Uterus (tissue), 4 donors: Measurements from ENCODE around the gene RSAD1. TPM values are rescaled to one million over a fixed set of nuclear protein-coding genes. Genes with fewer than 3 reads are reported as not detected.

Experiments used
- DNase-seq, 2 donors: peaks; one replicate each; pipeline ENCODE4 v3.0.0-alpha.2; 2019 to 2020
- H3K27ac ChIP-seq, 2 donors: fragments of 200-600 bp; sonication (generic); 1 replicate in 1 of 2; 2 replicates in 1 of 2; pipeline ENCODE4 v1.5.1; 2016 to 2018
- H3K27me3 ChIP-seq, 2 donors: fragments of 200-600 bp; sonication (generic); one replicate each; pipeline ENCODE4 v1.5.1; 2018 to 2019; ENCODE audit warnings: control low read depth in 1 of 2
- H3K36me3 ChIP-seq, 2 donors: fragments of 200-600 bp; sonication (generic); one replicate each; pipeline ENCODE4 v1.5.1; 2019; ENCODE audit warnings: control low read depth in 1 of 2
- H3K4me1 ChIP-seq, 2 donors: fragments of 200-600 bp; sonication (generic); one replicate each; pipeline ENCODE4 v1.5.1; 2018 to 2019; ENCODE audit warnings: control low read depth in 1 of 2
- H3K4me3 ChIP-seq, 2 donors: fragments of 200-600 bp; sonication (generic); 1 replicate in 1 of 2; 2 replicates in 1 of 2; pipeline ENCODE4 v1.5.1; 2018 to 2019; ENCODE audit warnings: mild to moderate bottlenecking in 1 of 2
- H3K9me3 ChIP-seq, 2 donors: fragments of 200-600 bp; sonication (generic); one replicate each; pipeline ENCODE4 v1.5.1; 2019; ENCODE audit warnings: control low read depth in 1 of 2
- CTCF ChIP-seq, 4 experiments: fragments of 200-600 bp in 2 of 4; fragments of 450-650 bp in 2 of 4; sonication (generic) in 2 of 4; IDR thresholded peaks; one replicate each; pipeline ENCODE4 v1.5.1; 2016 to 2019; ENCODE audit warnings: antibody characterized with exemption in 4 of 4, mild to moderate bottlenecking in 2 of 4, moderate library complexity in 1 of 4
- POLR2A ChIP-seq, 2 donors: fragments of 450-650 bp; IDR thresholded peaks; one replicate each; pipeline ENCODE4 v1.6.1; 2016; ENCODE audit warnings: antibody characterized with exemption in 2 of 2, mild to moderate bottlenecking in 1 of 2, moderate library complexity in 1 of 2
- intact Hi-C: fragments of 100-400 bp; cut with DNase I; formaldehyde crosslinking; loops from one replicate; pipeline ENCODE4 v1.15.1; 2023; ENCODE audit warnings: low total_unique reads
- total RNA-seq, 4 donors: library from RNA; depleted of rRNA in 3 of 4; stranded (reverse); fragments of >200 nt in 3 of 4; gene quantifications; one replicate each; pipeline versions ENCODE4 v1.1.0 to v1.2.4, GENCODE V29; 2014 to 2023
- donor health status: DM: yes; HTN: yes; CAD: no.

Gene RSAD1
- total RNA-seq, 4 donors from 2014 or later = 12.9 to 42.6 (median 30.7) TPM

- intact Hi-C loops = no loop called here
- H3K27me3 ChIP-seq = no peaks in the 10 kb centered on the region
- no peaks in the 10 kb centered on the region for H3K4me1 ChIP-seq
- H3K27ac ChIP-seq = no peak overlapping the region
- H3K9me3 ChIP-seq = no peaks in the 10 kb centered on the region
- TF ChIP-seq CTCF (IDR thresholded peaks at IDR 0.05) = no peak
- TF ChIP-seq POLR2A (IDR thresholded peaks at IDR 0.05) = no peak
- no peaks in the 10 kb centered on the region for H3K36me3 ChIP-seq
- DNase-seq = no peak
- no peak overlapping the region for H3K4me3 ChIP-seq
These were observed 20.4 kb upstream of the RSAD1 start for GRCh38 chr17:50458270-50458669.

- Histone ChIP-seq H3K36me3 (no peaks in the 10 kb centered on the region), H3K27ac (no peak overlapping the region), H3K4me3 (no peak overlapping the region), H3K27me3 (no peaks in the 10 kb centered on the region), H3K4me1 (no peaks in the 10 kb centered on the region), H3K9me3 (no peaks in the 10 kb centered on the region)
- DNase-seq = no peak
- no peak for TF ChIP-seq POLR2A (IDR thresholded peaks at IDR 0.05)
- TF ChIP-seq CTCF (IDR thresholded peaks at IDR 0.05) = no peak
- intact Hi-C loops = no loop called here
These were observed 19.7 kb upstream of the RSAD1 start for GRCh38 chr17:50458701-50459676.

- H3K27me3 ChIP-seq = no peaks in the 10 kb centered on the region
- no peaks in the 10 kb centered on the region for H3K36me3 ChIP-seq
- no peaks in the 10 kb centered on the region for H3K4me1 ChIP-seq
- no peak overlapping the region for H3K27ac ChIP-seq
- TF ChIP-seq CTCF (IDR thresholded peaks at IDR 0.05) (no peak), POLR2A (IDR thresholded peaks at IDR 0.05) (no peak)
- H3K4me3 ChIP-seq = no peak overlapping the region
- DNase-seq = no peak
- H3K9me3 ChIP-seq = no peaks in the 10 kb centered on the region
- intact Hi-C loops = no loop called here
These were observed 18.9 kb upstream of the RSAD1 start for GRCh38 chr17:50459756-50460155.

GRCh38 chr17:50460831-50461526 is 17.7 kb upstream of the RSAD1 start:
- Histone ChIP-seq H3K4me1 (no peaks in the 10 kb centered on the region), H3K4me3 (no peak overlapping the region), H3K36me3 (no peaks in the 10 kb centered on the region), H3K9me3 (no peaks in the 10 kb centered on the region), H3K27ac (no peak overlapping the region), H3K27me3 (no peaks in the 10 kb centered on the region)
- TF ChIP-seq POLR2A (IDR thresholded peaks at IDR 0.05) (no peak), CTCF (IDR thresholded peaks at IDR 0.05) (no peak)
- intact Hi-C loops = no loop called here
- DNase-seq = no peak
